Hypothalamus (tissue), 51 donors: ENCODE data around the gene HOXB1.

Source experiments
- DNase-seq, 51 donors: peaks; one replicate each; lab custom pipeline; 2025; lab: John Stamatoyannopoulos, UW

Gene HOXB1

GRCh38 chr17:48567646-48568354 lies 37.0 kb upstream of the HOXB1 start:
- DNase-seq: no peak

DNA sequence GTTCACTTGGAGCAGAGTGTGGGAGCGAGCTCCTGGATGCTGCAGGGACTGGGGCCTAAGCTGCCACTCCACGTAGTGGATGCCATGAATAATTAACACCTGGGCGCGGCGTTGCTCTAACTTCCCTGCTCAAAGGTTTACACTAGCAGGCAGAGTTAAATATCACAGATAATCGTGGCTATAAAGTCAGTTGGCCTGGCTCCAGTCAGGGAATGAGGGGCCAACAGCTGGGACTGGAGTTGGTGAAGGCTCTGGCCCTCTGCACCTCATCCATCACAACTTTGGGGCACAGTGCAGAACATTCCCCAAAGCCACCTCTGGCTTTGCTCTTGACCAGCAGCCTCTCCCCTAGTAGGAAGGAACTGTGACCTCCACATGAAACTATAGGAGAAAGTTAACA lies 36.4 kb upstream of the HOXB1 start:
- no peak for DNase-seq

DNA sequence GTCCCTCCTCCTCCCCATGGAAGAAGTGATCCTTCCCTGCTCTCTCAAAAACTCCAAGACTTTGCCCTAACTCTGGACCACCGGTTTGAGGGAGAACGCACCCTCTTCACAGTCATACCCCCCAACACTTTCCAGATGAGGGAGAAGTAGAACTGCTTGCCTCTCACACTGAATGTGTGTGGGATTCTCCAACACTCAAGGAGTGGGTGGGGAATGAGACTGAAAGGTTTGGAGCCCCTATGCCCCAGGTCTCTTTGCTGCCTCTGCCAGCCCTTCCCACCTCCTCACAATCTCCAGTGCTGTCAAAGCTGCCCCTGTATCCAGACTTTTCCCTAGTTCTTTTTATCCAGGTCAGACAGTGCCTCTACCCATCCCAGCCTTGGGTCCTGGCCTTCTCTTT lies 35.9 kb upstream of the HOXB1 start:
- no peak for DNase-seq

- no peak for DNase-seq
These were observed 35.3 kb upstream of the HOXB1 start for GRCh38 chr17:48565925-48566710.

- DNase-seq: no peak
These were observed 34.3 kb upstream of the HOXB1 start for GRCh38 chr17:48565022-48565554.

DNA sequence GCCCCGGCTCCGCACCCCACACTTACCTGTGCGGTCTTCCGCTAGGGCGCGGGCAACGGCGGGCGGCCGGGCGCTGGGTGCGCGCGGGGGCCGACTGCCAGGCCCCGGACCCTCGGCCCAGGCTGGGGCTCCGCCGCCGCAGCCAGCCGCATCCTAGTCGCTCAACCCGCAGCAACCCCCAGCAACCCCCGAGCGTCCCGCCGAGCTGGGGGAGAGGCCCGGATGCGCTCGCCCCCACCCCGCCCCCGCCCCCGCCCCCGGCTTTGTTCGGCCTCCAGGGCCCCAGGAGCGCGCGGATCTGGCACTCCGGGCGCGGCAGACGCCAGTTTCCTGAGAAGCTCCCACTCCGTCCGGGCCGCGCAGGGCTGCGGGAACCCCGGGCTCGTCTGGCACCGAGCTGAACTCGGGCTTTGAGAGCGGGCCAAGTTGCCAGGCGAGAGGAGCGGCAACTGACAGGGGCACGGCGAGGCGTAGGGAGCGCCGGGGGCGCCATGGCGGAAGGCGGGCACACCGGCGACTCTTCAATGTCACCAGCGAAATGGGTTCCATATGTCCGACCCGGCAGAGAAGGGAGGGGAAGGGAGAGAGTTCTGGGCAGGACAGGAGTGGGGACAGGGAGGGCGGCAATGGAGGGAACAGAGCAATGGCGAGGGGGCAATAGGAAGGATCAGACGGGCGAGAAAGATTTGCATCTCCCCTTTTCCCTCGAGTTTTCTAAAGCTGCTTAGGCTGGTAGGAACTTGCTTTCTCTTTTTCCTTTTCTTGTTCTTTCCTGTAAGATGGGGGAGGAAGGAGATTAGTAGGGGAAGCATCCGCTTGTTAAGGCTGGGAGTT lies 33.6 kb upstream of the HOXB1 start:
- no peak for DNase-seq

- DNase-seq: no peak
These were observed 33.0 kb upstream of the HOXB1 start for GRCh38 chr17:48563867-48564187.

DNA sequence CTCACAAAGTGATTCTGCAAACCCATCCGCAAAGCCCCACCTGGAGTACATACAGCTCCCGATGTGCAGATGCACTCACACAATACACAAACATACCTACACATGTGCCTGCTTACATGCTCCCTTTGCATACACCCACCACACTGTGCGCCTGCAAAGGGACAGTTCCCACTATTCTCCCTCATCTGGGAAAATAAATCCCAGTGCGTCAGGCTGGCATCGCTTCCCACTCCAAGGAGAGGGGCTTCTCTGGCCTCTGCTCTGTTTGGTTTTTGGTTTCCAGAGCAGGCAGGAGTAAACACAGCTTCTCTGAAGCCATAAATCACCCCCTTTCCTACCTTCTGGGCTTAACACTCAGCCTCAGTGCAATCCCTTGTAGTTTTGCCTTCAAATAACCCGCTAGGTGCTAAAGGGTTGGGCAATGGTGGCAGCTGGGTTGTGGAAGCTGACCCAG lies 32.6 kb upstream of the HOXB1 start:
- no peak for DNase-seq

DNA sequence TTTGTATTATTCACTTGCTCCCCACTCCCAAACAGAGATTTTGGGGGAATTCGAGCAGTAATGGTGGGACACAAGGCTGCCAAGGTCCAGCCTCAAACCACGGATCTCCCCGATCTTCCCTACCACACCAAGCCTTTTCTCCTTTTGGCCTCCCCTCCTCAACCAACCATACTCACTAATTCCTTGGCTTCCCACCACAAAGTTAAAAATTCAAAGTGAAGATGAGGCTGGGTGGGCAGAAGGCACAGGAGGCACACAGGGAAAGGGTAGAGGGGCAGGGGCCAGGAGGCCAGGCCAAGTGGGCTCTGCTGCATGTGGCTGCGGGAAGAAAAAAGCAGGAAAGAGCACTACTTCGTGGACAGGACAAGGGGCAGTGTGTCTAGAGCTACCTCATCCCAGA lies 32.1 kb upstream of the HOXB1 start:
- no peak for DNase-seq

GRCh38 chr17:48561884-48562810 lies 31.3 kb upstream of the HOXB1 start:
- DNase-seq: no peak

- DNase-seq: no peak
These were observed 29.3 kb upstream of the HOXB1 start for GRCh38 chr17:48559840-48560817.

- DNase-seq: no peak
These were observed 28.5 kb upstream of the HOXB1 start for GRCh38 chr17:48559122-48559839.

- DNase-seq: no peak
These were observed 28.0 kb upstream of the HOXB1 start for GRCh38 chr17:48558831-48559121.

GRCh38 chr17:48558057-48558830 lies 27.4 kb upstream of the HOXB1 start:
- no peak for DNase-seq

- DNase-seq: no peak
These were observed 26.0 kb upstream of the HOXB1 start for GRCh38 chr17:48556576-48557401.

DNA sequence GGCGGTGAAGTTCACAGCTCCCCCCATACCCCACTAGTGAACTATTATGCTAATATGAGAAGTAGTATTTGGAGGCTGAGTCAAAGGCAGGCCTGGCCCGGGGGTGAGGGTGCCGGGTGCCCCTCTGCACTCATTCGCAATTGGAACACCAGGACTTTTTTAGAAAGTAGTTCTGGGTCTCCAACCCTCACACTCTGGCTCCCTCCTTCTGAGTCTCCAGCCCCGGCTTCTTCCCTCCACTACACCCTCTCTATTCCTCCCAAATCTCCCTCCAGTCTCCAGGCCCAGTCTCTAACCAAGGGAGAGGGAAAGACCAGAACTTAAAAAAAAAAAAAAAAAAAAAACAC lies 25.4 kb upstream of the HOXB1 start:
- DNase-seq: no peak
